ENCODE data around the gene ADD1. TPM values are rescaled to one million over a fixed set of nuclear protein-coding genes. Genes with fewer than 3 reads are reported as not detected.

The ADD1 gene
- total RNA-seq, 6 experiments from 2014 or later, result 276 to 332 (median 321) TPM

DNA sequence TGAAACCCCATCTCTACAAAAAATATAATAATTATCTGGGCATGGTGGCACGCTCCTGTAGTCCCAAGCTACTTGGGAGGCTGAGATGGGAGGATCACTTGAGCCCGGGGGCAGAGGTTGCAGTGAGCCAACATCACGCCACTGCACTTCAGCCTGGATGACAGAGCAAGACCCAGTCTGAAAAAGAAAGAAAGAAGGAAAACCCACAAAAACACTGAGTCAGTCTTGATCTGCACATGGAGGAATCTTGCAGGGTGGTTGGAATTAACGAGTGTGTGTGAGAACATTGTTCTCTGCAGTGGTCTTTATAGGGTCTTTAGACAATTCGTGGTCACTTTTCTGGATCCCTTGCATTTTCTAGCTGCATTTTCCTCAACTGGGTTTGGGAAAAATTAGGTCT lies 23.2 kb downstream of the ADD1 start:
- Mint-ChIP-seq H3K4me1 (ENCODE audit: low read depth) (peaks cover 84% of the 10 kb centered on the region), H3K4me3 (peak overlapping the region; percentile 18; the same call in 1 of the 2 replicates)

GRCh38 chr4:2867758-2868491 lies 24.3 kb downstream of the ADD1 start:
- Mint-ChIP-seq H3K36me3 (ENCODE audit: low read depth) (peaks cover 19% of the 10 kb centered on the region), H3K27ac (peak overlapping the region; percentile 81), H3K9me3 (no peaks in the 10 kb centered on the region), H3K4me1 (ENCODE audit: low read depth) (peaks cover 80% of the 10 kb centered on the region), H3K4me3 (peak overlapping the region; percentile 84), H3K27me3 (ENCODE audit: insufficient read depth) (no peaks in the 10 kb centered on the region; the same call in 1 of the 2 replicates)
- TF ChIP-seq, protein P1, sequence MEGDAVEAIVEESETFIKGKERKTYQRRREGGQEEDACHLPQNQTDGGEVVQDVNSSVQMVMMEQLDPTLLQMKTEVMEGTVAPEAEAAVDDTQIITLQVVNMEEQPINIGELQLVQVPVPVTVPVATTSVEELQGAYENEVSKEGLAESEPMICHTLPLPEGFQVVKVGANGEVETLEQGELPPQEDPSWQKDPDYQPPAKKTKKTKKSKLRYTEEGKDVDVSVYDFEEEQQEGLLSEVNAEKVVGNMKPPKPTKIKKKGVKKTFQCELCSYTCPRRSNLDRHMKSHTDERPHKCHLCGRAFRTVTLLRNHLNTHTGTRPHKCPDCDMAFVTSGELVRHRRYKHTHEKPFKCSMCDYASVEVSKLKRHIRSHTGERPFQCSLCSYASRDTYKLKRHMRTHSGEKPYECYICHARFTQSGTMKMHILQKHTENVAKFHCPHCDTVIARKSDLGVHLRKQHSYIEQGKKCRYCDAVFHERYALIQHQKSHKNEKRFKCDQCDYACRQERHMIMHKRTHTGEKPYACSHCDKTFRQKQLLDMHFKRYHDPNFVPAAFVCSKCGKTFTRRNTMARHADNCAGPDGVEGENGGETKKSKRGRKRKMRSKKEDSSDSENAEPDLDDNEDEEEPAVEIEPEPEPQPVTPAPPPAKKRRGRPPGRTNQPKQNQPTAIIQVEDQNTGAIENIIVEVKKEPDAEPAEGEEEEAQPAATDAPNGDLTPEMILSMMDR (IDR thresholded peaks at IDR 0.05), result no peak
- no peak for DNase-seq

More for the DNA sequence above, 23.2 kb downstream of the ADD1 start:
- Mint-ChIP-seq H3K27ac (peak overlapping the region; percentile 76), H3K9me3 (no peaks in the 10 kb centered on the region), H3K27me3 (ENCODE audit: insufficient read depth) (no peaks in the 10 kb centered on the region; the same call in none of the 2 replicates), H3K36me3 (ENCODE audit: low read depth) (peaks cover 19% of the 10 kb centered on the region)
- TF ChIP-seq, protein P1 (IDR thresholded peaks at IDR 0.05), result no peak
- no peak for DNase-seq

DNA sequence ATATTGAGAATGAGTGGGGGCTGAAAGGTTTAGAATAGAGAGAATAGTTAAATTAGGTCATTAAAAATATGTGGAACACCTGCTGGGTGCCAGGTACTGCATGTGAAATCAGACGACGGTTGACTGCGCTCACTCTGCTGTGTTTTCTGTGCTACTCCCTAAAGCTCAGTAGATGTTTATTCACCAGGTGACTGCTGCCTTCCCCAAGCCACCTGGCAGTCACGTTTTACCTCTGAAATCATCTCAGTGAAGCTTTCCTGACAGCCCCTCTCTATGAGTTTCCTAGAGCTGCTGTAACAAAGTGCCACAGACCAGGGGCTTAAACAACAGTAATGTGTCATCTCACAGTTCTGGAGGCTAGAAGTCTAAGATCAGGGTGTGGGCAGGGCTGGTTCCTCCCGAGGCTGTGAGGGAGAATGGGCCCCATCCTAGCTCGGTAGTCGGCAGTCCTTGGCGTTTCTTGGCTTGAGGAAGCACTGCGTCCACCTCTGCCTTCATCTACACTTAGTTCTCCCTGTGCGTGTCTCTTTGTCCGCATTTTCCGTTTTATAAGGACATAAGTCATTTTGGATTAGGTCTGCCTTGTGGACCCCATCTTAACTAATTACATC lies 25.3 kb downstream of the ADD1 start:
- Mint-ChIP-seq H3K27me3 (ENCODE audit: insufficient read depth) (no peaks in the 10 kb centered on the region; the same call in 1 of the 2 replicates), H3K27ac (peak overlapping the region; percentile 81), H3K4me1 (ENCODE audit: low read depth) (peaks cover 89% of the 10 kb centered on the region), H3K9me3 (no peaks in the 10 kb centered on the region), H3K36me3 (ENCODE audit: low read depth) (peaks cover 19% of the 10 kb centered on the region), H3K4me3 (peak overlapping the region; percentile 84)
- no peak for DNase-seq
- TF ChIP-seq, protein P1 (IDR thresholded peaks at IDR 0.05), result no peak

- peaks cover 91% of the 10 kb centered on the region for H3K4me1 Mint-ChIP-seq (ENCODE audit: low read depth)
- H3K27ac Mint-ChIP-seq, result peak overlapping the region; percentile 81; the same call in 1 of the 2 replicates
- peak overlapping the region; percentile 22; the same call in 1 of the 2 replicates for H3K4me3 Mint-ChIP-seq
Measured at GRCh38 chr4:2869659-2870058, 26.0 kb downstream of the ADD1 start.

GRCh38 chr4:2870082-2870481 lies 26.4 kb downstream of the ADD1 start:
- H3K4me1 Mint-ChIP-seq (ENCODE audit: low read depth), result peaks cover 87% of the 10 kb centered on the region
- H3K27me3 Mint-ChIP-seq (ENCODE audit: insufficient read depth), result no peaks in the 10 kb centered on the region; the same call in 1 of the 2 replicates
- no peak for DNase-seq
- H3K36me3 Mint-ChIP-seq (ENCODE audit: low read depth), result peaks cover 19% of the 10 kb centered on the region
- H3K27ac Mint-ChIP-seq, result 0 out of 2 replicates have a peak overlapping the region, but pooled peaks have one; percentile 16
- H3K9me3 Mint-ChIP-seq, result no peaks in the 10 kb centered on the region
- H3K4me3 Mint-ChIP-seq, result no peak overlapping the region
- TF ChIP-seq, protein P1 (IDR thresholded peaks at IDR 0.05), result no peak

More at GRCh38 chr4:2869659-2870058, 26.0 kb downstream of the ADD1 start:
- Mint-ChIP-seq H3K9me3 (no peaks in the 10 kb centered on the region), H3K36me3 (ENCODE audit: low read depth) (peaks cover 19% of the 10 kb centered on the region), H3K27me3 (ENCODE audit: insufficient read depth) (no peaks in the 10 kb centered on the region; the same call in 1 of the 2 replicates)
- TF ChIP-seq, protein P1 (IDR thresholded peaks at IDR 0.05), result no peak
- no peak for DNase-seq

Data from HFFc6 (cell line).